ENCODE measurements around the gene CALM3. TPM values are rescaled to one million over a fixed set of nuclear protein-coding genes. Genes with fewer than 3 reads are reported as not detected.

CALM3 gene
- total RNA-seq, 1 donor from 2014 or later = 181 TPM

DNA sequence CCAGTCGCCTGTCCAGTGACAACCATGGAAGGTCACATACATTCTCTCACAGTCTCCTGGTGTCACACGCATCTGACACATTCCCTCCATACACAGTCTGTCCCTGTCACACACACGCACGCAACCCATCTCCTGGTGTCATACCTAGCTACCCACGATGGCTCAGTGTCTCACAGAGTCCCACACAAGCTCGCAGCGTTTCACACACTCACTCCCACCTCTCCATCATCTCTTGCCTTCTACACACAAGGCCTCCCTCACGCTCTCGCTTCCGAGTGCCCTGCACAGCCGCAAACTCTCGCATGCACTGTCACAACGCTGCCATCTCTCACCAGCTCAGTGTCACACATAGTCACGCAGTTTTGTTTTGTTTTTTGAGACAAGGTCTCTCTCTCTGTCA lies 36.1 kb downstream of the CALM3 start:
- DNase-seq (ENCODE audit: low read depth) = no peak

GRCh38 chr19:46639358-46640182 lies 38.4 kb downstream of the CALM3 start:
- no peak for DNase-seq (ENCODE audit: low read depth)
- no peak for TF ChIP-seq CTCF (conservative IDR thresholded peaks at IDR 0.05; ENCODE audit: low read depth, low read length)
- H3K4me3 ChIP-seq (ENCODE audit: low read depth, low read length) = peak overlapping the region; percentile 46

More for the DNA sequence above, 36.1 kb downstream of the CALM3 start:
- no peak for TF ChIP-seq CTCF (conservative IDR thresholded peaks at IDR 0.05; ENCODE audit: low read depth, low read length)
- H3K4me3 ChIP-seq (ENCODE audit: low read depth, low read length) = no peak overlapping the region

GRCh38 chr19:46640656-46641055 lies 39.5 kb downstream of the CALM3 start:
- no peak overlapping the region for H3K4me3 ChIP-seq (ENCODE audit: low read depth, low read length)
- DNase-seq (ENCODE audit: low read depth) = no peak
- TF ChIP-seq CTCF (conservative IDR thresholded peaks at IDR 0.05; ENCODE audit: low read depth, low read length) = no peak

DNA sequence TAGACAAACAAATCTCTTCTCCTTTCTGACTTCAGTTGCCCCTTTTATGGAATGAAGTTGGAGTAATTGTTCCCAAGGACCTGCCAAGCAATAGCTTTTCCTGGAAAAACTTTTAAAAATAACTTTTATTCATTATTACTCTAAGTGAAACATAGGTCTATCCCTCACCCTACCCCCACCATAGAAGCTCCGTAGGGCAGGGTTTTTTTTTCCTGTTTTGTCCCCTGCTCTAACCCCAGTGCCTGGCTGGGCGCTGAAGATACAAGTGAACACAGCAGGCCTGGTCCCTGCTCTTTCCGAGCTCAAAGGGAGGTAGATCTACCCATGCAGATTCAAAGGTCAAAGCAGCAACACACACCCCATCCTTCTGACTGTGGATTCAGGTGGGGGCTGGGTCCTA lies 43.6 kb downstream of the CALM3 start:
- no peak for DNase-seq (ENCODE audit: low read depth)
- no peak for TF ChIP-seq CTCF (conservative IDR thresholded peaks at IDR 0.05; ENCODE audit: low read depth, low read length)
- no peak overlapping the region for H3K4me3 ChIP-seq (ENCODE audit: low read depth, low read length)

- no peak for TF ChIP-seq CTCF (conservative IDR thresholded peaks at IDR 0.05; ENCODE audit: low read depth, low read length)
- no peak overlapping the region for H3K4me3 ChIP-seq (ENCODE audit: low read depth, low read length)
- no peak for DNase-seq (ENCODE audit: low read depth)
Observed at GRCh38 chr19:46646402-46646801, 45.3 kb downstream of the CALM3 start.

GRCh38 chr19:46648060-46648960 lies 47.2 kb downstream of the CALM3 start:
- no peak for DNase-seq (ENCODE audit: low read depth)
- no peak overlapping the region for H3K4me3 ChIP-seq (ENCODE audit: low read depth, low read length)
- TF ChIP-seq CTCF (conservative IDR thresholded peaks at IDR 0.05; ENCODE audit: low read depth, low read length) = no peak
